GM12892 (cell line): ENCODE data around the gene TRDN.

ENCODE experiments used
- POLR2A ChIP-seq: IDR thresholded peaks from 2 replicates; pipeline ENCODE4 v1.6.1; 2011; ENCODE audit warnings: low read depth, low read length, control low read depth
- TAF1 ChIP-seq: IDR thresholded peaks from 2 replicates; pipeline ENCODE4 v1.6.1; 2011; ENCODE audit warnings: low read depth, mild to moderate bottlenecking, control low read depth, low read length, borderline replicate concordance

GRCh38 chr6:123434186-123434585 is 202.6 kb downstream of the TRDN start:
- TF ChIP-seq POLR2A (no peak), TAF1 (no peak)
